MCF 10A (cell line): ENCODE data around the gene NSMCE3. TPM values are rescaled to one million over a fixed set of nuclear protein-coding genes. Genes with fewer than 3 reads are reported as not detected.

ENCODE experiments used
- BruUV-seq: library from RNA; stranded (reverse); fragments of 400-500 nt; replicated peaks from 2 replicates; lab custom pipeline; 2021; lab: Mats Ljungman, UMichigan
- CTCF ChIA-PET: fragments of 300-600 bp; sonication (Branson Sonifier 250); formaldehyde crosslinking; extraction: SDS; loops from one replicate; lab custom pipeline; 2021; ENCODE audit warnings: antibody characterized with exemption, inconsistent platforms; lab: Yijun Ruan, JAX
- POLR2A ChIA-PET: fragments of 300-600, 350-650 bp; sonication (Branson Sonifier 250); formaldehyde crosslinking; extraction: SDS; loops from one replicate; lab custom pipeline; 2020; ENCODE audit warnings: antibody characterized with exemption, inconsistent platforms; lab: Yijun Ruan, JAX
- DNase-seq: peaks from one replicate; pipeline ENCODE4 v3.0.0-alpha.2; 2018; ENCODE audit not compliant: unreplicated experiment
- H3K27ac Mint-ChIP-seq: one replicate; pipeline ENCODE4 v1.8.0; 2022; ENCODE audit warnings: mild to moderate bottlenecking, low read depth, mixed read lengths; ENCODE audit not compliant: unreplicated experiment
- H3K27me3 Mint-ChIP-seq: one replicate; pipeline ENCODE4 v1.8.0; 2022; ENCODE audit warnings: mixed read lengths; ENCODE audit not compliant: insufficient read depth, unreplicated experiment
- H3K36me3 Mint-ChIP-seq: one replicate; pipeline ENCODE4 v1.8.0; 2022; ENCODE audit warnings: mild to moderate bottlenecking, moderate library complexity, mixed read lengths; ENCODE audit not compliant: insufficient read depth, unreplicated experiment
- H3K4me1 Mint-ChIP-seq: one replicate; pipeline ENCODE4 v1.8.0; 2022; ENCODE audit warnings: mixed read lengths; ENCODE audit not compliant: insufficient read depth, unreplicated experiment
- H3K4me3 Mint-ChIP-seq: one replicate; pipeline ENCODE4 v1.8.0; 2022; ENCODE audit warnings: mild to moderate bottlenecking, moderate library complexity, mixed read lengths; ENCODE audit not compliant: unreplicated experiment
- H3K9me3 Mint-ChIP-seq: one replicate; pipeline ENCODE4 v1.8.0; 2022; ENCODE audit warnings: mixed read lengths; ENCODE audit not compliant: unreplicated experiment
- intact Hi-C: fragments of 100-400 bp; cut with micrococcal nuclease; formaldehyde crosslinking; loops from 2 replicates; pipeline ENCODE4 v1.14.1; 2022
- total RNA-seq: library from RNA; stranded (reverse); gene quantifications from 2 replicates; pipeline ENCODE4 v1.2.3, GENCODE V29; 2022
- TF ChIP-seq, protein P1 (sequence below): fragments of 200-600 bp; IDR thresholded peaks from one replicate; pipeline ENCODE4 v1.8.0; 2022; ENCODE audit warnings: antibody characterized with exemption, mild to moderate bottlenecking; ENCODE audit not compliant: unreplicated experiment

NSMCE3 gene
- total RNA-seq, 1 experiment from 2014 or later, result 6.7 TPM

DNA sequence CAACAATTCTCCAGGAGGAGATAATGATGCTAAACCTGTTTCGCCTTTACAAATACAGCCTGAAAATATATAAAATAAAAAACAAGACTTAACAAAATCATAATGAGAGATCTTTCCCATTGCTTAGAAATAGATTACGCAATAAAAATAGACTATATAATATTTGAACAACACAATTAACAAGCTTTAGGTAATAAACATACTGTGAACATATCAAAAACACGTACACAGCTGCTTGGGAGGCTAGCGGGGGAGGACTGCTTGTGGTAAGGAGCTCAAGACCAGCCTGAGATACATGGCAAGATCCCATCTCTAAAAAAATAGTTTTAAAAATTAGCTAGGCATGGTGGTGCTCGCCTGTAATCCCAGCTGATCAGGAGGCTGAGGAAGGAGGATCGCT, 8.7 kb downstream of the NSMCE3 start:
- H3K4me3 Mint-ChIP-seq, result no peak overlapping the region
- peaks cover 5% of the 10 kb centered on the region for H3K4me1 Mint-ChIP-seq
- no peaks in the 10 kb centered on the region for H3K9me3 Mint-ChIP-seq
- DNase-seq, result no peak
- CTCF ChIA-PET, result no interaction called here
- POLR2A ChIA-PET, result no interaction called here
- BruUV-seq, result no TSS peak
- intact Hi-C loops, result no loop called here
- TF ChIP-seq, protein P1, sequence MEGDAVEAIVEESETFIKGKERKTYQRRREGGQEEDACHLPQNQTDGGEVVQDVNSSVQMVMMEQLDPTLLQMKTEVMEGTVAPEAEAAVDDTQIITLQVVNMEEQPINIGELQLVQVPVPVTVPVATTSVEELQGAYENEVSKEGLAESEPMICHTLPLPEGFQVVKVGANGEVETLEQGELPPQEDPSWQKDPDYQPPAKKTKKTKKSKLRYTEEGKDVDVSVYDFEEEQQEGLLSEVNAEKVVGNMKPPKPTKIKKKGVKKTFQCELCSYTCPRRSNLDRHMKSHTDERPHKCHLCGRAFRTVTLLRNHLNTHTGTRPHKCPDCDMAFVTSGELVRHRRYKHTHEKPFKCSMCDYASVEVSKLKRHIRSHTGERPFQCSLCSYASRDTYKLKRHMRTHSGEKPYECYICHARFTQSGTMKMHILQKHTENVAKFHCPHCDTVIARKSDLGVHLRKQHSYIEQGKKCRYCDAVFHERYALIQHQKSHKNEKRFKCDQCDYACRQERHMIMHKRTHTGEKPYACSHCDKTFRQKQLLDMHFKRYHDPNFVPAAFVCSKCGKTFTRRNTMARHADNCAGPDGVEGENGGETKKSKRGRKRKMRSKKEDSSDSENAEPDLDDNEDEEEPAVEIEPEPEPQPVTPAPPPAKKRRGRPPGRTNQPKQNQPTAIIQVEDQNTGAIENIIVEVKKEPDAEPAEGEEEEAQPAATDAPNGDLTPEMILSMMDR, result no peak
- no peaks in the 10 kb centered on the region for H3K27me3 Mint-ChIP-seq
- no peak overlapping the region for H3K27ac Mint-ChIP-seq
- no peaks in the 10 kb centered on the region for H3K36me3 Mint-ChIP-seq

DNA sequence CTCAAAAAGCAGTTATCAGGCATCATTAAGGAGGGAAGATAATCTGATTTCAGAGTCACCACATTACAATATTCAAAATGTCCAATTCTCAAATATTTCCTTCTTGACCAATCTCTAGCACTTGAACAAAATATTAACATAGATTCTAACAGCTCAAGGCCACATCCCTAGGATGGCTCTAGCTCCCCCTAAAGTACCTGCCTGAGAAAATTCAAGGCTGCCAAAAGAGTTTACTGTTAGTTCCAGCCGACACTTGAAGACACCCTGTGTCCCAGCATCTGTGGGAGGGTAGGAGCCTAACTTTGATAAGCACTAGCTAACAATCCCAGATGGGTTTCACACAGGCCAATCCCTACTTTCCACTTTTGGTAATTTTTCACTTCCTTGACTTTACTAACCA, 10.4 kb downstream of the NSMCE3 start:
- CTCF ChIA-PET, result interaction anchor here (0.6 kb wide), 1 partner anchor 56 kb away, joined by 3 read pairs; no protein-coding TSS in a partner anchor
- Mint-ChIP-seq H3K9me3 (no peaks in the 10 kb centered on the region), H3K4me3 (no peak overlapping the region), H3K27me3 (no peaks in the 10 kb centered on the region), H3K4me1 (no peaks in the 10 kb centered on the region), H3K36me3 (no peaks in the 10 kb centered on the region), H3K27ac (no peak overlapping the region)
- TF ChIP-seq, protein P1, result no peak
- POLR2A ChIA-PET, result no interaction called here
- BruUV-seq, result no TSS peak
- no peak for DNase-seq
- intact Hi-C loops, result no loop called here

DNA sequence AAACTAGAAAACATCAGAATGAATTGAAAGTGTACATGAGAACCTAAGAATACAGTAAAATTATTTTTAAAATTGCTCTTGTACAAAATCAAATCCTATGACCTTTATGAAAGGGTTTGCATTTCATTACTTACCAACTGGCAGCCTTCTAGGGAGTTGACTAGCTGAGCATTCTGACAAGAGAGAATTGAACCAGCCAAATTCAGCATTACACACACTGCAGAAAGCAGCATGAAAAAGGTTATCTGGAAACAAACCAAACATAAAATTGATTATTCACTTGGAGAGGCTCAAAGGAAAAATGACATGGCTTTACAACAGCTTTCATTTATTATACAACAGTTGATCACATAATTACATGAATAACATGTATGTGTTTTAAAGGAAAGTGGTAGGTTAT, 17.4 kb downstream of the NSMCE3 start:
- Mint-ChIP-seq H3K4me3 (no peak overlapping the region), H3K4me1 (no peaks in the 10 kb centered on the region), H3K27ac (no peak overlapping the region), H3K36me3 (no peaks in the 10 kb centered on the region), H3K9me3 (no peaks in the 10 kb centered on the region), H3K27me3 (no peaks in the 10 kb centered on the region)
- CTCF ChIA-PET, result interaction anchor here (0.6 kb wide), 1 partner anchor 267 kb away, joined by 3 read pairs; no protein-coding TSS in a partner anchor
- no peak for DNase-seq
- BruUV-seq, result no TSS peak
- POLR2A ChIA-PET, result interaction anchor here (0.9 kb wide), 1 partner anchor 219 kb away, joined by 3 read pairs; no protein-coding TSS in a partner anchor
- TF ChIP-seq, protein P1, result no peak
- intact Hi-C loops, result no loop called here

DNA sequence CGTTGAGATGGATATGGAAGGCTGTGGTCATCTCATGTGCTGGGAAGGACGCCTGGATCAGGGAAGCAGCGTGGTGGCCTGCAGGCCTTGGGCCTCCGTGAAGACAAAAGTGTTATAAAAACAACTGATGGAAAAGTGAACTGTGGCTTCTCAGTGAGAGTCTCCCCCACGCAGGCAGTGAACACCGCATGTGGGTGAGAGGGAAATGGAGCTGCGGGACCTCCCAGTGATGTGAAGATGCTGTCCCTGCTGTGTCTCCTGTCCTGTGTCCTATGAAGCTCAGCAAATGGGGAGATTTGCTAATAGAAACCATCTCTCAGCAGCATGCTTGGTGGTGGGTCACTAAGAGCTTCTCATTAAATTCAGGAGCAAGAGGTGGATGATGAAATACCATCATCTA, 25.1 kb downstream of the NSMCE3 start:
- TF ChIP-seq, protein P1, result no peak
- Mint-ChIP-seq H3K27me3 (peaks cover 15% of the 10 kb centered on the region), H3K4me3 (no peak overlapping the region), H3K36me3 (no peaks in the 10 kb centered on the region), H3K27ac (no peak overlapping the region), H3K4me1 (no peaks in the 10 kb centered on the region), H3K9me3 (no peaks in the 10 kb centered on the region)
- DNase-seq, result no peak
- intact Hi-C loops, result no loop called here
- no TSS peak for BruUV-seq
- CTCF ChIA-PET, result no interaction called here
- POLR2A ChIA-PET, result no interaction called here
